T-cell (primary cell): ENCODE measurements around the gene GCN1. TPM values are rescaled to one million over a fixed set of nuclear protein-coding genes. Genes with fewer than 3 reads are reported as not detected.

Source experiments
- ATAC-seq, 4 experiments: fragments of 200-7000 bp in 3 of 4; fragments of 150-1000 bp in 1 of 4; cut with Tn5 transposase; replicated peaks in 1 of 4; 1 replicate in 3 of 4; 2 replicates in 1 of 4; pipeline ENCODE4 v1.10.0; 2021; ENCODE audit warnings: moderate library complexity in 3 of 4, mild to moderate bottlenecking in 2 of 4, moderate number of reproducible peaks in 1 of 4
- CTCF ChIA-PET, 2 donors: fragments of 300-600 bp; sonication (Branson Sonifier 250); formaldehyde crosslinking; loops; one replicate each; lab custom pipeline; 2022; ENCODE audit warnings: antibody characterized with exemption in 2 of 2; lab: Charles Lee
- POLR2A ChIA-PET, 2 donors: fragments of 300-600 bp; sonication (Branson Sonifier 250); formaldehyde crosslinking; loops; one replicate each; lab custom pipeline; 2022; ENCODE audit warnings: antibody characterized with exemption in 2 of 2; lab: Charles Lee
- DNase-seq, 35 experiments: peaks; one replicate each; pipeline versions ENCODE4 v3.0.0 to v3.0.0-alpha.2; 2013 to 2023
- H3K27ac ChIP-seq: one replicate; pipeline ENCODE4 v1.5.1; 2013; ENCODE audit warnings: low read length
- H3K27me3 ChIP-seq, 2 experiments: replicated peaks in 1 of 2; 1 replicate in 1 of 2; 2 replicates in 1 of 2; pipeline versions ENCODE4 v1.6.1 to v1.7.0; 2013; ENCODE audit warnings: low read length in 1 of 2, mixed read lengths in 1 of 2; ENCODE audit not compliant: control insufficient read depth in 2 of 2, insufficient read depth in 2 of 2; ENCODE audit errors: extremely low read depth in 1 of 2
- H3K36me3 ChIP-seq, 2 donors: 1 replicate in 1 of 2; 2 replicates in 1 of 2; pipeline versions ENCODE4 v1.6.1 to v1.7.0; 2013; ENCODE audit warnings: low read length in 1 of 2; ENCODE audit not compliant: control insufficient read depth in 2 of 2, insufficient read depth in 1 of 2; ENCODE audit errors: extremely low read depth in 1 of 2
- H3K4me1 ChIP-seq, 2 experiments: 1 replicate in 1 of 2; 2 replicates in 1 of 2; pipeline versions ENCODE4 v1.6.1 to v1.7.0; 2013; ENCODE audit warnings: low read length in 2 of 2, mixed read lengths in 1 of 2; ENCODE audit not compliant: insufficient read depth in 2 of 2, control insufficient read depth in 1 of 2; ENCODE audit errors: extremely low read depth in 1 of 2
- H3K4me3 ChIP-seq, 2 donors: 1 replicate in 1 of 2; 2 replicates in 1 of 2; pipeline versions ENCODE4 v1.5.1 to v1.7.0; 2013; ENCODE audit warnings: mild to moderate bottlenecking in 2 of 2, low read length in 1 of 2, moderate library complexity in 1 of 2; ENCODE audit not compliant: control insufficient read depth in 1 of 2; ENCODE audit errors: extremely low read depth in 1 of 2
- H3K9me3 ChIP-seq: 2 replicates; pipeline ENCODE4 v1.7.0; 2013
- H3K27ac Mint-ChIP-seq, 2 donors: one replicate each; pipeline ENCODE4 v1.8.0; 2020 to 2021; ENCODE audit warnings: mild to moderate bottlenecking in 2 of 2, mixed read lengths in 2 of 2
- H3K27me3 Mint-ChIP-seq, 2 donors: one replicate each; pipeline ENCODE4 v1.8.0; 2021 to 2022; ENCODE audit warnings: mixed read lengths in 2 of 2
- H3K36me3 Mint-ChIP-seq: one replicate; pipeline ENCODE4 v1.8.0; 2021; ENCODE audit warnings: mixed read lengths
- H3K4me1 Mint-ChIP-seq, 3 donors: one replicate each; pipeline ENCODE4 v1.8.0; 2020 to 2022; ENCODE audit warnings: mixed read lengths in 3 of 3, mild to moderate bottlenecking in 1 of 3
- H3K4me3 Mint-ChIP-seq, 3 donors: one replicate each; pipeline ENCODE4 v1.8.0; 2020 to 2022; ENCODE audit warnings: mild to moderate bottlenecking in 3 of 3, mixed read lengths in 3 of 3, moderate library complexity in 3 of 3
- H3K9me3 Mint-ChIP-seq, 3 donors: one replicate each; pipeline ENCODE4 v1.8.0; 2020 to 2022; ENCODE audit warnings: mixed read lengths in 3 of 3
- WGBS: methylation state at CpG from one replicate; pipeline ENCODE4 v1.1.5; 2013; ENCODE audit warnings: missing lambda C conversion rate; ENCODE audit not compliant: insufficient coverage; 5-methylcytosine and 5-hydroxymethylcytosine counted together
- total RNA-seq, 35 experiments: library from RNA in 6 of 35; stranded (reverse) in 6 of 35; fragments of 120-200 nt in 1 of 35; gene quantifications; one replicate each; pipeline versions ENCODE4 v1.2.1 to v1.2.4 and lab custom pipeline; 2013 to 2026

The GCN1 gene
- total RNA-seq, 5 donors from 2014 or later (not counting 1 experiment from before 2014, with no cell fraction given) = 139 to 171 (median 161) TPM

- DNase-seq (no peak), ATAC-seq (no peak)
- no peaks in the 10 kb centered on the region for H3K9me3 ChIP-seq
- peak overlapping the region; percentile 88 to 96 for H3K4me3 ChIP-seq
- peaks cover 34 to 68% of the 10 kb centered on the region in 2 experiments for H3K4me1 ChIP-seq
- H3K27me3 ChIP-seq = no peaks in the 10 kb centered on the region
- CTCF ChIA-PET = interaction anchor here (0.5 to 2.3 kb wide), 6 partner anchors 9 to 113 kb away, joined by 3 to 15 read pairs (median 6); partner anchors contain the start of gene RPLP0 (in 1 of the 2)
- Mint-ChIP-seq H3K4me1 (peaks cover 70 to 75% (median 73%) of the 10 kb centered on the region in 3 donors), H3K4me3 (peak overlapping the region; percentile 89 to 96 (median 91)), H3K36me3 (peaks cover 19% of the 10 kb centered on the region), H3K27ac (peak overlapping the region; percentile 88 to 89), H3K27me3 (no peaks in the 10 kb centered on the region), H3K9me3 (no peaks in the 10 kb centered on the region)
- peaks cover 0 to 8% of the 10 kb centered on the region in 2 donors for H3K36me3 ChIP-seq
- WGBS = no CpG with 5 or more reads among the region's 7 CpGs
- peak overlapping the region; percentile 89 for H3K27ac ChIP-seq
- POLR2A ChIA-PET = interaction anchor here (0.6 to 1.6 kb wide), 7 partner anchors 31 to 320 kb away, joined by 3 to 10 read pairs (median 3); partner anchors contain the start of genes BICDL1 (in 1 of the 2), COX6A1 (in 1 of the 2) and RPLP0 (in 1 of the 2)
Measured at GRCh38 chr12:120117961-120118320, 76.6 kb downstream of the GCN1 start.

GRCh38 chr12:120116792-120117651, 77.5 kb downstream of the GCN1 start:
- H3K36me3 ChIP-seq = peaks cover 0 to 8% of the 10 kb centered on the region in 2 donors
- H3K9me3 ChIP-seq = no peaks in the 10 kb centered on the region
- no peaks in the 10 kb centered on the region for H3K9me3 Mint-ChIP-seq
- H3K36me3 Mint-ChIP-seq = peaks cover 22% of the 10 kb centered on the region
- CTCF ChIA-PET = interaction anchor here in 1 of 2 donors (0.7 to 2.3 kb wide), 5 partner anchors 30 to 461 kb away, joined by 3 to 15 read pairs (median 3); partner anchors contain the start of gene RPLP0
- POLR2A ChIA-PET = interaction anchor here (0.7 to 1.6 kb wide), 8 partner anchors 30 to 321 kb away, joined by 3 to 10 read pairs (median 4); partner anchors contain the start of genes RPLP0 (in 2 of the 2), BICDL1 (in 1 of the 2), COX6A1 (in 1 of the 2) and RNU4-2 (in 1 of the 2)
- under 1% methylated on average over 79 of the region's 91 CpGs for WGBS
- peak overlapping the region; percentile 88 to 96 for H3K4me3 ChIP-seq
- DNase-seq = peak; percentile 90 to 98 (median 95)
- H3K4me1 ChIP-seq = peaks cover 34 to 67% of the 10 kb centered on the region in 2 experiments
- peaks cover 75 to 84% (median 80%) of the 10 kb centered on the region in 3 donors for H3K4me1 Mint-ChIP-seq
- H3K4me3 Mint-ChIP-seq = peak overlapping the region; percentile 89 to 96 (median 91)
- peak overlapping the region; percentile 89 for H3K27ac ChIP-seq
- peak overlapping the region; percentile 88 to 89 for H3K27ac Mint-ChIP-seq
- peak; percentile 80 to 83 (median 81) for ATAC-seq
- H3K27me3 Mint-ChIP-seq = no peaks in the 10 kb centered on the region
- no peaks in the 10 kb centered on the region for H3K27me3 ChIP-seq

GRCh38 chr12:120116441-120116791, 78.1 kb downstream of the GCN1 start, which contains the start of gene RAB35:
TSS of gene RAB35 (minus strand) at chr12:120116753. CDS start at chr12:120116650, 103 bp downstream.
- H3K4me3 ChIP-seq = peak within 1 kb of the TSS; percentile 88 to 96
- WGBS = 0% methylated on average over 45 of the region's 50 CpGs
- H3K4me1 ChIP-seq = peaks cover 36 to 69% of the 10 kb centered on the region in 2 experiments

GRCh38 chr12:120115692-120116440, 78.6 kb downstream of the GCN1 start:
- 3% methylated on average over 21 of the region's 31 CpGs for WGBS
- peaks cover 36 to 69% of the 10 kb centered on the region in 2 experiments for H3K4me1 ChIP-seq
- no peaks in the 10 kb centered on the region for H3K27me3 Mint-ChIP-seq
- H3K9me3 Mint-ChIP-seq = no peaks in the 10 kb centered on the region
- H3K36me3 ChIP-seq = peaks cover 0 to 8% of the 10 kb centered on the region in 2 donors
- H3K27ac Mint-ChIP-seq = peak overlapping the region; percentile 84 to 89
- no peaks in the 10 kb centered on the region for H3K9me3 ChIP-seq
- no peak overlapping the region for H3K27ac ChIP-seq
- peaks cover 73 to 84% (median 79%) of the 10 kb centered on the region in 3 donors for H3K4me1 Mint-ChIP-seq
- CTCF ChIA-PET = interaction anchor here (0.7 to 2.3 kb wide), 4 partner anchors 12 to 101 kb away, joined by 3 to 15 read pairs (median 4); partner anchors contain the start of gene RPLP0 (in 1 of the 2)
- peaks cover 22% of the 10 kb centered on the region for H3K36me3 Mint-ChIP-seq
- H3K4me3 ChIP-seq = peak overlapping the region; percentile 64 to 78
- ATAC-seq (no peak), DNase-seq (peak in 2 of 35 experiments; percentile 12 to 33)
- peak overlapping the region; percentile 92 to 96 (median 94) for H3K4me3 Mint-ChIP-seq
- H3K27me3 ChIP-seq = no peaks in the 10 kb centered on the region
- POLR2A ChIA-PET = interaction anchor here (0.5 to 1.3 kb wide), 6 partner anchors 23 to 186 kb away, joined by 3 to 5 read pairs (median 4); partner anchors contain the start of genes RNU4-2 (in 1 of the 2) and SIRT4 (in 1 of the 2)

More at GRCh38 chr12:120116441-120116791, 78.1 kb downstream of the GCN1 start, which contains the start of gene RAB35:
- Mint-ChIP-seq H3K4me1 (peaks cover 74 to 84% (median 79%) of the 10 kb centered on the region in 3 donors), H3K36me3 (peaks cover 22% of the 10 kb centered on the region), H3K27me3 (no peaks in the 10 kb centered on the region), H3K27ac (peak within 1 kb of the TSS; percentile 89), H3K4me3 (peak within 1 kb of the TSS; percentile 92 to 96 (median 94)), H3K9me3 (no peaks in the 10 kb centered on the region)
- Histone ChIP-seq H3K36me3 (peaks cover 0 to 8% of the 10 kb centered on the region in 2 donors), H3K27me3 (no peaks in the 10 kb centered on the region), H3K27ac (peak within 1 kb of the TSS; percentile 89), H3K9me3 (no peaks in the 10 kb centered on the region)
- CTCF ChIA-PET = interaction anchor here in 1 of 2 donors (1.0 to 2.3 kb wide), 3 partner anchors 29 to 102 kb away, joined by 3 to 15 read pairs (median 7); partner anchors contain the start of gene RPLP0
- ATAC-seq (peak in 1 of 4 experiments; percentile 16), DNase-seq (no peak)
- POLR2A ChIA-PET = interaction anchor here (0.6 to 1.5 kb wide), 5 partner anchors 23 to 175 kb away, joined by 3 to 10 read pairs (median 5); partner anchors contain the start of genes RPLP0 (in 2 of the 2) and RNU4-2 (in 1 of the 2)

- ATAC-seq (no peak), DNase-seq (no peak)
- peak overlapping the region; percentile 84 to 89 for H3K27ac Mint-ChIP-seq
- peak overlapping the region; percentile 92 to 96 (median 94) for H3K4me3 Mint-ChIP-seq
- no peaks in the 10 kb centered on the region for H3K9me3 Mint-ChIP-seq
- H3K4me1 ChIP-seq = peaks cover 38 to 71% of the 10 kb centered on the region in 2 experiments
- no peaks in the 10 kb centered on the region for H3K27me3 ChIP-seq
- CTCF ChIA-PET = interaction anchor here in 1 of 2 donors (1.1 kb wide), 1 partner anchor 28 kb away, joined by 4 read pairs; no protein-coding TSS in a partner anchor
- no peaks in the 10 kb centered on the region for H3K27me3 Mint-ChIP-seq
- H3K4me1 Mint-ChIP-seq = peaks cover 75 to 85% (median 79%) of the 10 kb centered on the region in 3 donors
- H3K27ac ChIP-seq = no peak overlapping the region
- no peaks in the 10 kb centered on the region for H3K9me3 ChIP-seq
- WGBS = 11% methylated on average over 3 of the region's 3 CpGs
- peaks cover 0 to 8% of the 10 kb centered on the region in 2 donors for H3K36me3 ChIP-seq
- peak overlapping the region; percentile 64 to 78 for H3K4me3 ChIP-seq
- H3K36me3 Mint-ChIP-seq = peaks cover 22% of the 10 kb centered on the region
- POLR2A ChIA-PET = interaction anchor here (0.5 to 1.1 kb wide), 5 partner anchors 83 to 187 kb away, joined by 3 to 4 read pairs (median 3); partner anchors contain the start of gene SIRT4 (in 1 of the 2)
Measured at GRCh38 chr12:120115066-120115465, 79.4 kb downstream of the GCN1 start.
